NOMO-1 treated with DMSO at 0.1 percent for 48 hours (cell line): ENCODE measurements around the gene KIFC3.
"Not testable (repeated sequence)": the region's sequence is repeated elsewhere in the genome, so short reads cannot be mapped to it uniquely, and the experiment has no call there.

Source experiments
- DNase-seq: peaks from one replicate; lab custom pipeline; 2025; ENCODE audit not compliant: unreplicated experiment; lab: John Stamatoyannopoulos, UW

KIFC3 gene

DNA sequence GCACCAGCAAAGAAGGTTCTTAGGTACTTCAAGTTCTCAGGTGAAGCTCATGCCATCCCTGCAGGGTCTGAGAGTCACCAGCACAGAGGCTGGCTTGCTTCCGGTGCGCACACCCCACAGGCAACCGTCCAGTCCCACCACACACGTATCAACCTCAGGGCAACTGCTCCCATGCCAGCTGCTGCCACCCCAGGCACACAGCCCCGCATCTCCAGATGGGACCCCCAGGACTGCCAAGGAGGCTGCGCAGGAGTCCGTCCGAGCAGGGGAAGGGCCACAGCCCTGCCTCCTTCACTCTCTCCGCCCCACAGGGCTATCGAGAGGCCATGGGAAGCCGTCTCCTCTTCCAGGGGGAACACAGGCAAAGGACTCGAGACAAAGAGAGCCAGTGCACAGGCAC lies 13.3 kb downstream of the KIFC3 start:
- no peak for DNase-seq

GRCh38 chr16:57788252-57788841 lies 13.9 kb downstream of the KIFC3 start:
- DNase-seq = no peak

DNA sequence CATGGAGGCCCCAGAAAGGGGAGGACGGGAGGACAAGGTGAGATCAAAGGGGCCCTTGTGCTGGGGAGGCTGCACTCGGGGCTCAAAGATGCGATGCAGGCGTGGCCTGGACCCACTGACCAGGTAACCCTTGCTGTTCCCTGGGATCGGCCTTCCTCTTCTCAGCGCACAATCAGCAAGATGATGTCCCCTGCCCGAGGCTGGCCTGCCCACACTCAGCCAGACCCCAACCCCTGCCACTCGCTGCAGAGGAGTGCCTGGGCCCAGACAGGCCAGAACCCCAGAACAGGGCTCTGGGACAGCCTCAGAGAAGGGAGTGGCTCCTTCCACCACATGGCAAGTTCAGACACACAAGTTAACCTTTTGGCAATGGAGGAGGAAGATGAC lies 14.8 kb downstream of the KIFC3 start:
- no peak for DNase-seq

DNA sequence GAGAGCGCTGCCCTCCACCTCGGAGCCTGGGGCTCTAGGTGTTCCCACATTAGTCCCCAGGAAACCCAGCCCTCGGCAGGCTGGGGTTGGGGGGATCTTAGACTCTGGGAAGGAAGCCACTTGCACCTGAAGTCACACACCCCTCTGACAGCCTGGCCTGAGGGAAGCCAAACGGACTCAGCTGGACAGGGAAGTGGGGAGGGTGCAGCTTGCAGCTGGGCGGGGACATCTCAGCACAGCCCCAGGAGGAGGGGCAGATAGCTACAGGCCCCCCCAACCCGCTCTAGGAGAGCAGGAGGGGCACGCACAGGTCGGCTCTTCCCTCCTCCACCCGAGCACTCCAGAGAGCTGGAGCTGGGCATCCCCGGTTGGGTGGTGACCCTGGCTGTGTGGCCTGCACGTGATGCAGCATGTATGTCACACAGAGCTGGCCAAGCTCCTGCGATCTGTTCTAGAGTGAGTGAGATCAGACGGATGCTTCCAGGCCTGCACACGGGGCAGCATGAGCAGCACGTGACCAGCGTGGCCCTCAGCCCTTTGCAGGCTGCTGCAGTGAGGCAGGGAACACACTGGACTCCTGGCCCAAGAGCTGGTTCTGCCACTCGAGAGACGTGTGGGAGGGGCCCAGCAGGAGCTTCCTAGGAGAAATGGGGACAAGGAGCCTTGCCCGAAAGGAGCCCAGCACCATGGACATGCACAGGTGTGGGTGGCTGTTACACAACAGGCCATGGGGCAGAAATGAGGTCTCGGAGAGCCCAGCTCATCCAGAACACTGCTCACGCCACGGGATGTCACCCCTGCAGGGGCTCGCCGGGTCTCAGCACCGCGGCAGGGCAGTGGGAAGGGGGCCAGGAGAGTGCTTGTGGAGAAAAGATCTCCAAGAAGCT lies 15.4 kb downstream of the KIFC3 start:
- no peak for DNase-seq

DNA sequence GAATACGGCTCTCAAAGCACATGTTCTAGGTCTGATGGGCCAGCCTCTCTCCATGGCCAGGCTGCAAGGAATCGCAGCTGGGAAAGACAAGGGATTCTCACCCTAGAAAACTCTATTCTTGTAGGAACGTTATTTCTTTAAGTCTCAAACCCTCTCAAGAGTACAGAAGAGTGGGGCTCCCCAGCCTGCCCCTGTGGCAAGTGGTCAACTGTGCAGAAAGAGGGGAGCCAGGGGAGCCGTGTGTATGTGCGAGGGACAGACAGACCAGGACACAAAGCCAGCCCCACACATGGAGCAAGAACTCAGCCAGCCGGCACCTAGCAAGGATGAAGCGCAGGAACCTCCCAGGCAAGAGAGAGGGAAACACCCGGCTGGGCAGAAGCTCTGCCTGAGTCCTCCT lies 16.4 kb downstream of the KIFC3 start:
- DNase-seq = no peak

GRCh38 chr16:57785385-57785784 lies 16.9 kb downstream of the KIFC3 start:
- no peak for DNase-seq

- DNase-seq = no peak
These were observed 18.0 kb downstream of the KIFC3 start for GRCh38 chr16:57784334-57784733.

GRCh38 chr16:57783883-57784282 lies 18.4 kb downstream of the KIFC3 start:
- no peak for DNase-seq

DNA sequence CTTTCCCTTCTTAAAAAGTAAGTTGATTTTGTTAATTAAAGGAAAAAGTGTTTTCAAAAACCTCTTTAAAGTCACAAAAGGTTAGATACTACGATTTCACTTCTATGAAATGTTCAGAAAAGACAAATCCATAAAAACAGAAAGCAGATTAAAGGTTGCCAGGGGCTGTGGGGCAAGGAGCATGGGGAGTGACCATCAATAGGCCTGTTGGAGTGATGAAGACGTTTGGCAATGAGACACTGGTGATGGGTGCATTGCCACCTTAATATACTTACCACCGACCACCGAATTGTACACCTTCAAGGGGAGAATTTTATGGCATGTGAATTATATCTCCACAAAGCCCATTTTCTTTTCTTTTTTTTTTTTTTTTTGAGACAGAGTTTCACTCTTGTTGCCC lies 19.2 kb downstream of the KIFC3 start:
- no peak for DNase-seq

DNA sequence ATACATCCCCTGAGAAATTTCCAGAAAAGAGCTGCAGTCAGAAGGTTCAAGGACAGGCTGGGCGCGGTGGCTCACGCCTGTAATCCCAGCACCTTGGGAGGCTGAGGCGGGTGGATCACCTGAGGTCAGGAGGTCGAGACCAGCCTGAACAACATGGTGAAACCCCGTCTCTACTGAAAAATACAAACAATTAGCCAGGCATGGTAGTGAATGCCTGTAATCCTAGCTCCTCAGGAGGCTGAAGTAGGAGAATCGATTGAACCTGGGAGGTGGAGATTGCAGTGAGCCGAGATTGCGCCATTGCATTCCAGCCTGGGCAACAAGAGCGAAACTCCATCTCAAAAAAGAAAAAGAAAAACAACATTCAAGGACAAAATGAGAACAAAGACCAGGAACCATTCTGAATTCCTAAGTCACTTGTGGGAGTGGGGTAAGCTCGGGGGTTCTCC lies 19.7 kb downstream of the KIFC3 start:
- not testable (repeated sequence) for DNase-seq

DNA sequence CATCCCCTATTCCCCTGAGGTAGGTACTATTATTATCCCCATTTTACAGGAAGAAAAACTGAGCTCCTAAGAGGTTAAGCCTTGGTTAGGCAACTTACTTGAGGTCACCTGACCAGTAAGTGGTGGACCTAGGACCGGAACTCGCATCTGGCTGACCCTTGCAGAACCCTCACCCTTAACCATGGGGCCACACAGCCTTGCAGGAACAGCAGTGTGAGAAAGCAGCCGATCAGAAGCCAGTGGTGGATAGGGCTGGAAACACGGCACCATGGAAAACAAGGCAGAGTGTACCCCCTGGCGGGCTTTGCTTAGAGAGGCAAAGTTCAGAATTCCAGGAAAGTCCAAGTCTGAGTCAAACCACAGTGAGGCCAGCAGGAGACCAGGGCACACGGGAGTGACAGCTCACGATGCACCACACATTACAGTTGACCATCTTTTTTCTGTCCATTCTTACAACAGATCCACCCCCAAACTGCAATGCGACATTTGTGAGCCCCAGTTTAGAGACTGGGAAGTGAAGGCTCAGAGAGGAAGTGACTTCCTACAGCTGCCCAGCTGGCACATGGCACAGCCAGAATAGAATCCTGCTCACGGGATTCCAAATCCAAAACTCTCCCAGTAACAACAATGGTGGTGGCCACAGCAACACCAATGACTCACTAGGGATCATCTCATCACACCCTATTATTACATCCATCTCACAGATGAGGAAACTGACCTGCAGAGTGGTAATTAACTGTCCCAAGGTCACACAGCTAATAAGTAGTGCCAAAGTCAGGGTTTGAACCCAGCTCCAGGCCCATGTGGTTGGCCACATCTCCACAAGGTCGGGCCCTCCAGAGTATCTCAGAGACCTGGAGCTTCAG lies 20.3 kb downstream of the KIFC3 start:
- no peak for DNase-seq

DNA sequence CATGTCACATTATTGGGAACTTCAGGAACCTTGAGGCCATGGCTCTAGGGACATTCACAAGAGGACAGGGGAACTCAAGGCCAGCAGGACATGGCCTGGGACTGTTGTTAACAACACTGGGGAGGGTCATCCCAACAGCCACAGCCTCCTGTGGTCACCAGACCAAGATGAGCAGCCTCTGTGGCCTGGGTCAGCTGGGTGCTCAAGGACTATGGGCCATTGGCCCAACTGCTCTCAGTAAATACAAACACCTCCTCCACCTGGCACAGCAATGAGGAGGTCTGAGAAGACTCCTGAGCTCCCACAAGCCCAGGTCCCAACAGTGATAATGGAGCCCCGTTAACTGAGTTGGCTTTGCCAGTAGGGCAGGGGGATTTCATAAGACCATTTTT lies 20.9 kb downstream of the KIFC3 start:
- DNase-seq = no peak

GRCh38 chr16:57779836-57780235 lies 22.5 kb downstream of the KIFC3 start:
- DNase-seq = not testable (repeated sequence)

DNA sequence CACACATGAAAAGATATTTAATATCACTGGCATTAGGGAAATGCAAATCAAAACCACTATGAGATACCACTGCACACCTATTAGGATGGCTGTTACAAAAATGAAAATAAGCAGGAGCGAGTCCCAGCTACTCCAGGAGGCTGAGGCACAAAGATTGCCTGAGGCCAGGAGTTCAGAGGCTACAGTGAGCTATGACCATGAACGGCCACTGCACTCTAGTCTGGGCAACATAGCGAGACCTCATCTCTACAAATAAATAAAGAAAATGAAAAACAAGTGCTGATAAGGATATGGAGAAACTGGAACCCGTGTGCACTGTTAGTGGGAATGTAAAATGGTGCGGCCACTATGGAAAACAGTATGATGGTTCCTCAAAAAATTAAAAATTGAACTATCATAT lies 23.6 kb downstream of the KIFC3 start:
- no peak for DNase-seq

GRCh38 chr16:57775661-57776469 lies 26.4 kb downstream of the KIFC3 start:
- DNase-seq = no peak

GRCh38 chr16:57774705-57775285 lies 27.5 kb downstream of the KIFC3 start:
- DNase-seq = no peak

GRCh38 chr16:57773655-57774295 lies 28.5 kb downstream of the KIFC3 start:
- DNase-seq = no peak

DNA sequence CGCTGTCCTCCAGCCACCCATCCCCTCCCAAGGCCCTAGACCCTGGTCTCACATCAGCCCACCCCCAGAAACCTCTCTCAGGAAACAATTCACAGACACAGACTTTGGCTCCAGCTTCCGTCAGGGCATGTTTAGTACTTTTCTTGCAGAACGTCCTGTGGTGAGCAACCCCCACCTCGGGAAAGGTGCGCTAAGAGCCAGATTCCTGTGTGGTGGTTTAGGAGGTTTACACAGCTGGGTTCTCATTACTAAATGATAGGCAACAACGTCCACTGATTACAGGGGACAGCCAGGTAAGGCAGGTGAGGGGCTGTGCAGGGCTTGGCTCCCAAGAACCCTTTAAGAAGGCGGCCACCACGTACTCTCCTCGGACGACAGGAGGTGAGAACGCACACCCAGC lies 29.3 kb downstream of the KIFC3 start:
- no peak for DNase-seq

DNA sequence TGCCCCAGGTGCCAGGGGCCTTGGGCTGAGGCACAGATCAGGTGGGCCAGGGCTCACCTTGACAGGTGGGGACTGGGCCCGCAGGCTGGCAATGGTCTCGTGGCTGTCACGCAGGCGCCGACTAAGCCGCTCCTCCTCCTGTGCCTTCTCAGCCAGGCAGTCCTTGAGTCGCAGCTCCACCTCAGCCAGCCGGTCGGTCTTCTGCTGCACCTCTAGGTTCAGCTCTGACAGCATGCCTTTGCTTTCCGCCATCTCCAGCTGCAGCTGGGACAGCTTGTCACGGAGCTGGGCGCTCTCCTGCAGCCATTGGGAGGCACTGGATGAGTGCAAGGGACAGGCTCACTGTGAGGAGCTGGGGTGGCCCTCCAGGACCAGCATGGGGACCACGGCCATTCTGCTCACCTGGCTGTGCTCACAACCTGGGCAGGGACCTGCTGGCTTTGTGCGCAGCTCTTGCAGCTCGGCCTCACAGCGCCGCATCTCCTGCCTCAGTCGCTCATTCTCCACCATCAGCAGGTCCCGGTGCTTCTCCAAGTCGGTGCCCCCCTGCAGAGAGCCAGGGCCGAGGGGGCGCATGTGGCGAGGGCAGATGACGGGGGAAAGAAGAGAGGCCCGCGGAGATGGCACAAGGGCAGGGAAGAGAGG lies 31.0 kb downstream of the KIFC3 start:
- no peak for DNase-seq
